Measurements from ENCODE around the gene NFYC. TPM values are rescaled to one million over a fixed set of nuclear protein-coding genes. Genes with fewer than 3 reads are reported as not detected.
A peak's percentile ranks its signal among the peaks of the same experiment; 100 is the strongest.

The NFYC gene
- total RNA-seq, 1 donor: 19.4 TPM

- Histone ChIP-seq H3K27me3 (ENCODE audit: insufficient read depth, low read length) (no peaks in the 10 kb centered on the region), H3K4me3 (ENCODE audit: low read length) (no peak overlapping the region), H3K9me3 (ENCODE audit: low read depth, low read length) (no peaks in the 10 kb centered on the region), H3K4me1 (ENCODE audit: insufficient read depth, low read length) (peaks cover 9% of the 10 kb centered on the region)
Measured at GRCh38 chr1:40794974-40795715, 103.6 kb downstream of the NFYC start.

- Histone ChIP-seq H3K4me1 (ENCODE audit: insufficient read depth, low read length) (peaks cover 9% of the 10 kb centered on the region), H3K9me3 (ENCODE audit: low read depth, low read length) (no peaks in the 10 kb centered on the region), H3K27me3 (ENCODE audit: insufficient read depth, low read length) (no peaks in the 10 kb centered on the region), H3K4me3 (ENCODE audit: low read length) (no peak overlapping the region)
Measured at GRCh38 chr1:40795811-40796586, 104.5 kb downstream of the NFYC start.

DNA sequence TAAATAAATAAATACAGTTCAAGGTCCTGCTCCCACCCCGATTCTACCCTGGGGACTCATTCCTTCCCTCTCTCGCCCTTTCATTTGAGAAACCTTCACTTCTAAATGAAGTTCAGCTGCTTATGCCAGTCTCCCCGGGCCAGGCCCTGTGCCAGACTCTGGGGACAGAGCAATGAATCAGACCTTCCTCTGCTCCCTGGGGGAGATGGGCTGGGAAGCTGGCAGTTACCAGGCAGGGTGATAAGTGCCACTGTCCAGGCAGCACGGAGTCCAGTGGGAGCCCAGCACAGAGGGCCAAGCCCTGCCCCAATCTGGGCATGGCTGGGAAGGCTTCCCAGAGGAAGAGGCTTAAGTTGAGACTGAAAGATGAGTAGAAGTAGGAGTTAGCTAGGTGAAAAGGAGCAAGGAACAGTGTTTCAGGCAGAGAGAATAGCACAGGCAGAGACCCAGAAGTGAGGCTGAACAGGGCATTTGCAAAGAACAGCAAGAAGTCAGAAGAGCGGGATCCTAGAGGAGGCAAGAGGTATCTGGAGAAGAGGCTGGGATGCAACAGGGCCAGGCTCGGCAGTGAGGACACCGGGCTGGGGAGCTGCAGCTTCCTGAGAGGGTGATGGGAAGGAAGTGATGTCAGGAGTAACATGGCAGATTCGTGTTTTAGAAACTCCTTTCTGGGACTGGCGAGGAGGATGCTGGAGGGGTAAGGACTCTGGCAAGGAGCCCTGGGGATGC lies 105.6 kb downstream of the NFYC start:
- Histone ChIP-seq H3K9me3 (ENCODE audit: low read depth, low read length) (no peaks in the 10 kb centered on the region), H3K27me3 (ENCODE audit: insufficient read depth, low read length) (no peaks in the 10 kb centered on the region), H3K4me3 (ENCODE audit: low read length) (no peak overlapping the region), H3K4me1 (ENCODE audit: insufficient read depth, low read length) (peaks cover 19% of the 10 kb centered on the region)

- Histone ChIP-seq H3K4me3 (ENCODE audit: low read length) (no peak overlapping the region), H3K27me3 (ENCODE audit: insufficient read depth, low read length) (no peaks in the 10 kb centered on the region), H3K4me1 (ENCODE audit: insufficient read depth, low read length) (peaks cover 20% of the 10 kb centered on the region), H3K9me3 (ENCODE audit: low read depth, low read length) (no peaks in the 10 kb centered on the region)
Measured at GRCh38 chr1:40797668-40798010, 106.1 kb downstream of the NFYC start.

- no peaks in the 10 kb centered on the region for H3K9me3 ChIP-seq (ENCODE audit: low read depth, low read length)
- H3K4me1 ChIP-seq (ENCODE audit: insufficient read depth, low read length): peaks cover 20% of the 10 kb centered on the region
Measured at GRCh38 chr1:40798366-40799281, 107.1 kb downstream of the NFYC start.

GRCh38 chr1:40799351-40799867 lies 107.9 kb downstream of the NFYC start:
- Histone ChIP-seq H3K4me1 (ENCODE audit: insufficient read depth, low read length) (peaks cover 20% of the 10 kb centered on the region), H3K4me3 (ENCODE audit: low read length) (no peak overlapping the region), H3K27me3 (ENCODE audit: insufficient read depth, low read length) (no peaks in the 10 kb centered on the region), H3K9me3 (ENCODE audit: low read depth, low read length) (no peaks in the 10 kb centered on the region)

More at GRCh38 chr1:40798366-40799281, 107.1 kb downstream of the NFYC start:
- no peaks in the 10 kb centered on the region for H3K27me3 ChIP-seq (ENCODE audit: insufficient read depth, low read length)
- no peak overlapping the region for H3K4me3 ChIP-seq (ENCODE audit: low read length)

GRCh38 chr1:40801742-40802077 lies 110.2 kb downstream of the NFYC start:
- peak overlapping the region; percentile 44 for H3K4me3 ChIP-seq (ENCODE audit: low read length)
- peaks cover 20% of the 10 kb centered on the region for H3K4me1 ChIP-seq (ENCODE audit: insufficient read depth, low read length)
- H3K9me3 ChIP-seq (ENCODE audit: low read depth, low read length): no peaks in the 10 kb centered on the region
- H3K27me3 ChIP-seq (ENCODE audit: insufficient read depth, low read length): no peaks in the 10 kb centered on the region

DNA sequence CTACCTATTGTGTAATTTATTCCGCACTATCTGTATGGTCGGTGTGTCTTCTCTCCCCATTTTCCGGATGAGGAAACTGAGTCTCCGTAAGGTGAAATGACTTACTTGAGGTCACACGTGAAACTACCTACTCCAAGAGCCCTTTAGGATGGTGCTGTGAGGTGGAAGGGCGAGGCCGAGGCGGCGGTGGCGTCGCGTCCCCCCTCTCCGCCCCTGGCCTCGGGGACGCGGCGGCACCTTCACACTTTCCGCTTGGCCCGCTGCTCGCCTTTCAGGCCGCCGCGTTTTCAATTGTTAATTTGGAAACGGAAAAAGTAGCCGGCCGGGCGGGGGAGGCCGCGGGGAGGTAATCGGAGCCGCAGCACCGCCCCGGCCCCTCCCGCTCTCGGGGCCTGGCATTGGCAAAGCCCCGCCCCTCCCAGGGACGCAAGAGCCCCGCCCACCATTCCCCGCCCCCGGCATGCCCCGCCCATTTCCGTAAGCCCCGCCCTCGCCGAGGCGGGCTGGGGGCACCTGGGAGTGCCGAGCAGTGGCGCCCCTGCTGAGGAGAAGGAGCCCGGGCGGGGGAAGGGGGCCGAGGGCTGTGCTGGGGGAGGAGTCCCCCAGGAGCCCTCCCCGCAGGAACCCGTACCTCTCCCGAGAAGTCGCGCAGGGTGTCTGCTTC lies 110.7 kb downstream of the NFYC start:
- H3K9me3 ChIP-seq (ENCODE audit: low read depth, low read length): no peaks in the 10 kb centered on the region
- H3K27me3 ChIP-seq (ENCODE audit: insufficient read depth, low read length): no peaks in the 10 kb centered on the region
- H3K4me3 ChIP-seq (ENCODE audit: low read length): peak overlapping the region; percentile 44
- peaks cover 16% of the 10 kb centered on the region for H3K4me1 ChIP-seq (ENCODE audit: insufficient read depth, low read length)

GRCh38 chr1:40802742-40803113 lies 111.2 kb downstream of the NFYC start:
- no peaks in the 10 kb centered on the region for H3K27me3 ChIP-seq (ENCODE audit: insufficient read depth, low read length)
- peaks cover 11% of the 10 kb centered on the region for H3K4me1 ChIP-seq (ENCODE audit: insufficient read depth, low read length)
- no peak overlapping the region for H3K4me3 ChIP-seq (ENCODE audit: low read length)
- H3K9me3 ChIP-seq (ENCODE audit: low read depth, low read length): no peaks in the 10 kb centered on the region

DNA sequence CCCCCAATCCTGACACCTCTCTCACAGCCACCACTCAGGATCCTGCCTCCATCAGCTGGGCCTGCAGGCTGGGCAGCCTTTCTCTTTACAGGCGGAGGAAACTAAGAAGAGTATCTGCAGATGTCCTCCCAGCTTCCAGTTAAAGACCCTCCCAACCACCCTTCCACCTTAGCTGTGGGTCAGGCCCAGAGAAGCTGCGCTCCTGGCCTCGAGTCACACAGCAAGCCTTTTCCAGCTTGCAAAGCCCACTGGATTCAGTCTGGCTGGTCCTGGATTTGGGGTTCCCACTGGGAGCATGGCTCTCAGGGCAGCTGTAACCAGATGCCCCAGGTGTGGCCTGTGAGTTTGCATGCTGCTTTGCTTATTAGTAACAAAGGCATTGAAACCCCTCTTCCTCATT lies 111.9 kb downstream of the NFYC start:
- H3K4me3 ChIP-seq (ENCODE audit: low read length): no peak overlapping the region
- H3K9me3 ChIP-seq (ENCODE audit: low read depth, low read length): no peaks in the 10 kb centered on the region
- peaks cover 11% of the 10 kb centered on the region for H3K4me1 ChIP-seq (ENCODE audit: insufficient read depth, low read length)

GRCh38 chr1:40803902-40804301 lies 112.4 kb downstream of the NFYC start:
- no peaks in the 10 kb centered on the region for H3K9me3 ChIP-seq (ENCODE audit: low read depth, low read length)

More for the DNA sequence above, 111.9 kb downstream of the NFYC start:
- H3K27me3 ChIP-seq (ENCODE audit: insufficient read depth, low read length): no peaks in the 10 kb centered on the region

DNA sequence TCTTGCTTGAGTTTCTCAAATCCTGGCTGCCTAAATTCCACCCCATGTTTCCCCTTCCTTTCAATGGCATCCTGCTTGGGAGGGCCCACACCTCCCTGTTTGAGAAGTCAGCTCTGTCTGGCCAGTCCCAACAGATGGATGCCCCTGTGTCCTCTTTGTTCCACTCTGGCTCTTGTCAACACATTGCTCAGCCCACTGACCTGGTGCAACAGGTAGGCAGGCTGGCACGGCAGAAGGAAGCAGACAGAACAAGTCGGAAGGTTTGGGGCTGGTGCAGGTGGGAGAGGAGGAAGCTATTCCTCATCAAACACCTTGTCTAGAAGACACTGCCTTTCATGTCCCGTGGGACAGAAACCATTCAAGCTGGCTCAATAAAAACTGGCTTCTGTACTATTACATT lies 114.7 kb downstream of the NFYC start:
- H3K9me3 ChIP-seq (ENCODE audit: low read depth, low read length): no peaks in the 10 kb centered on the region
- peaks cover 17% of the 10 kb centered on the region for H3K4me1 ChIP-seq (ENCODE audit: insufficient read depth, low read length)
- no peaks in the 10 kb centered on the region for H3K27me3 ChIP-seq (ENCODE audit: insufficient read depth, low read length)
- H3K4me3 ChIP-seq (ENCODE audit: low read length): no peak overlapping the region

More at GRCh38 chr1:40803902-40804301, 112.4 kb downstream of the NFYC start:
- H3K4me3 ChIP-seq (ENCODE audit: low read length): no peak overlapping the region
- no peaks in the 10 kb centered on the region for H3K27me3 ChIP-seq (ENCODE audit: insufficient read depth, low read length)
- peaks cover 12% of the 10 kb centered on the region for H3K4me1 ChIP-seq (ENCODE audit: insufficient read depth, low read length)

DNA sequence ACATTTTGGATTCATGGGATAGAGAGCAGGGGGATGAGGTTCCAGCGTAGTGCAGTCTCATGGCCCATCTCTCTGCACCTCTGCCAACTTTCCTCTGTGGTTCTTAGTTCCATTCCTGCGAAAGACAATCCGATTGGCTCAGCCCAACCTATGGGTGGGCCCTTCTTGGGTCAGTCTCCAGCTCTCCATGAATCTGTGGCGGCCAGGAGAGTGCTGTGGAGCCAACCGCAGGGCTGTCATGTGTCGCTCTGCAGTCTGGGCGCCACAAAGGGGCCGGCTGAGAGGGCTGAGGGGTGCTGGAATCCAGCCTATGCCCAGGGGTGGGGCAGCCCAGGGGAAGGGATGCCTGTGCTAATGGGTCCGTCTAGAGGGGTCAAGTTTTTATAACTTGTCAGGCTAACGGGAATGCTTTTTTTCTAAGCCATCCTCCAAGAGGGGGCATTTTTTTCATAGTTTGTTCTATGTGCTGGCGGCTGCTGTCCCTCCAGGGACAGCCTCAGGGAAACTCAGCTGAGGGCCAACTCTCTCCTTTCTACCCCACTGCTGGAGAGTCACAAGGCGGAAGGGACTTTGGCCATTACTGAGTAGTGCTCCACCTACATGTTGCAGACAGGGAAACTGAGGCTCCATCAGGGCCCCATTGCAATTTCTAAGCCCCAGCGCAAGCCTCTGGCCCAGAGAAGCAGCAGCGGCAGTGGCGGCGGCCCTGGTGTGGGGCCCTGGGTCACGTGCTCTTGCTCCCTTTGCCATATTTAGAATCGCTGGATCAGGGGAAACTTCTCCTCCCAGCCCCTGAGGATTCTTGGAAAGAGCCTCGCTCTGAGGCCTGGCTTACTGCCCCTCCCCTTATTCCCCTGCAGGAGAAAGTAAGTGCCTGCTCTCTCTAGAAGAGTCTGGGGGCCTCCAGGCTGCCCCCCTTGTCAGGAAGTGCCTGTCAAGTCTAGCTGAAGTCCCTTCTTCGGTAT lies 115.5 kb downstream of the NFYC start:
- H3K4me3 ChIP-seq (ENCODE audit: low read length): no peak overlapping the region
- H3K27me3 ChIP-seq (ENCODE audit: insufficient read depth, low read length): no peaks in the 10 kb centered on the region

More for the DNA sequence above, 115.5 kb downstream of the NFYC start:
- Histone ChIP-seq H3K4me1 (ENCODE audit: insufficient read depth, low read length) (peaks cover 10% of the 10 kb centered on the region), H3K9me3 (ENCODE audit: low read depth, low read length) (no peaks in the 10 kb centered on the region)
